MV-4-11 (cell line): ENCODE measurements around the gene NAB1.

Experiments
- DNase-seq: peaks from one replicate; lab custom pipeline; 2025; lab: John Stamatoyannopoulos, UW

The NAB1 gene

DNA sequence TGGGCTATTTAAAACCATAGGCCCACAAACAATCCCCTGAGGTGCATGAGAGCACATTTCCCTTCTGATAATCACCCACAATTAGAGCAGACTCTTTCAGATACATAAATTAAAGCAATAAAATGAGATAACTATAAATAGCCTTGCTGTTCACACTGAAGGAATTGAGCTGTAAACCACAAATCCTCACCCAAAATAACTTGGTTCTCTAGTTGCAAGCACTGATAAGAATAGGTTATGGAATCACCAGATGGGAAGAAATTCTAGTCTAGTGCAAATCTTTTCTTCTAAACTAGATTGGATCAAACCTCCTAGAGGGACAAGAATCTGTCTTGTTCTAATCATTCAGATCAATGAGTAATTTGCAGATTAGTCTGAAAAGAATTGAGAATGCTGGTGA, 64.6 kb downstream of the NAB1 start:
- DNase-seq = no peak

DNA sequence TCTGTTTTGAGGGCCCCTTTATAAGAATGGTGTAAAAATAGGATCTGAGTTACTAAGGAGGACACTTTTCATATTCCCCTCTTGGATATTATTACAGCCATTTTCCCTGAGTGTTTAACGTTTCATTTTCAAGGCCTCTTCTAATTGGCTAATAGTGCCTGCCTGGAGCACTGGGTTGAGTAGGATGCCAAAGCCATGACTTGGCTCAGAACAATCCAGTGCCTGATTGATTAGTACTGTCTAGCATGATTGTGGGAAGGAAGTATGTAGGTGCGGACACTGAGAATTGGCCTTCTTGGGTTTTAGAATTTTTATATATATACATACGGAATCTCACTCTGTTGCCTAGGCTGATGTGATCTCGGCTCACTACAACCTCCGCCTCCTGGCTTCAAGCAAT, 66.1 kb downstream of the NAB1 start:
- DNase-seq = no peak

DNA sequence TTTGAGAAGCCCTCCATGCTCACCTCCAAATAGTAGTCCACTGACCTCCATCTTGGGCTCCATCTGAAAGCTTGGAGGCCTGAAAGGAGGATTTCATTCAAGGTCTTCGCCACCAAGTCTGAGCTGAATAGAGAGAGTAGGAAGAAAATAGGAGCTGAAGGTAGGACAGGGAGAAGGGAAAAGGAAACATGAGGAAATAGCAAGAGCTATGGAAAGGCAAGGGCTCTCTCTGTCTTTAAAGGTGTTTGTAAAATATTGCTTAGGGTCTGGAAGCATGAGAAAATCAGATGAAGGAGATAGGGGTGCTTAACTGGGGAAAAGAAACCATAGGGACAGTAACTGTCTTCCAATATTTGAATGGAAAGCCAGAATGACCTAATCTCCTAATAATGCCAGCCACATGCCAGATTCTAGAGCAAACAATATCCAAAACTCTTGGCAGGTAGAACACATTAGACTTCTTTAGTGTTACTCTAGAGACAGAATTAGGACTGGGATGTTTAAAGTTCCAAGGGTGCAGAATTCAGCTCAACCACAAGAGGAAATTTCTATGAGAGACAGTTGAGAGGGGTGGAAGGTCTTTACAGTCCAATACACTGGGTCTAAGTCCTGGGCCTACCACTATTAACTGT, 67.4 kb downstream of the NAB1 start:
- no peak for DNase-seq

DNA sequence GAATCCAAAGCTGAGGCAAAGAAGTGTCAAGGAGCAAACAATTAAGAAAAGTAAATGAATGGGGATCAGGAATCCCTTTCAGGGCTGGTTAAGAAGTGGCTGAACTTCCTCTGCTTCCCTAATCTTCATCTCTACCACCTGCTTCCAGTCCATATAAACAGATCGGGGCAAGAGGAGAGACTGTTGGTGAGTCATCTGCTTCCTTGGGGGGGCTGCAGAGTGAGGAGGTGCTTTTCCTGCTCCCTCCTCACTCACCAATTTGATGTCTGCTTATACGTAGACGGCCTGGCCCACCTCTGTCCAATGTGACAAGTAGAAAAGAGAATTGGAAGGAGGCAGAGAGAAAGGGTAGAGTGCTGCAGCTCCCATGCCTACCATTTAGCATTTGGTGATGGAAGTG, 68.4 kb downstream of the NAB1 start:
- DNase-seq = no peak

DNA sequence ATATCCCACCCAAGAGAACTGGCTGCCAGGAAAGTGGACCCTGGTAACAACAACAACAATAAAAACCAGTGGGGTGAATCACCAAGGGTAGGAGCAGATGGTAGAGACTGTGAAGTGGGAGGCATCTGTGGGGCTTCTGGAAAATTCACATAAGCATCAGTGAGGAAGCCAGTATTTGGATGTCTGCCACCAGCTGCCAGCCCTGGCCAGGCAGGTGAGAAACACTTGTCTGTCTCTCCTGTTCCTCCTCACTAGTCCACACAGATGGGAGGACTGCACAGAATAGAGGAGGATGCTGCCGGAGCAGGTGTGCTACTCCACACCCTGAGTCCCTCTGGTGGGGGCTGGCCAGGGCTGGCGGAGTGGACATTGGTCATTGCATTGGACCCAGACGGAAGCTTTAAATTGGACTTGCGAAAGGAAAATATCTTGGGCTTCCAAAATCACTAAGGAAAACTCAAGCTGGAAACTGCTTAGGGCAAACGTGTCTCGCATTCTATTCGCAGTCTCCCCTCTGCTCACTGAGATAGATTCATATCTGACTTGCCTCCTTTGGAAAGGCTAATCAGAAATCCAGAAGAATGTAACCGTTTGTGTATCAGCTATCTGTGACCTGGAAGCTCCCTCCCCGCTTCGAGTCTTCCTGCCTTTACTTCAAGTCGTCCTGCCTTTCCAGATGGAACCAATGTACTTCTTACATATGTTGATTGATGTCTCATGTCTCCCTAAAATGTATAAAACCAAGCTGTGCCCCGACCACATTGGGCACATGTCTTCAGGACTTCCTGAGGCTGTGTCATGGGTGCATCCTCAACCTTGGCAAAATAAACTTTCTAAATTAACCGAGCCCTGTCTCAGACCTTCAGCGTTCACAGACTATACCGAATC, 69.1 kb downstream of the NAB1 start:
- DNase-seq = no peak

DNA sequence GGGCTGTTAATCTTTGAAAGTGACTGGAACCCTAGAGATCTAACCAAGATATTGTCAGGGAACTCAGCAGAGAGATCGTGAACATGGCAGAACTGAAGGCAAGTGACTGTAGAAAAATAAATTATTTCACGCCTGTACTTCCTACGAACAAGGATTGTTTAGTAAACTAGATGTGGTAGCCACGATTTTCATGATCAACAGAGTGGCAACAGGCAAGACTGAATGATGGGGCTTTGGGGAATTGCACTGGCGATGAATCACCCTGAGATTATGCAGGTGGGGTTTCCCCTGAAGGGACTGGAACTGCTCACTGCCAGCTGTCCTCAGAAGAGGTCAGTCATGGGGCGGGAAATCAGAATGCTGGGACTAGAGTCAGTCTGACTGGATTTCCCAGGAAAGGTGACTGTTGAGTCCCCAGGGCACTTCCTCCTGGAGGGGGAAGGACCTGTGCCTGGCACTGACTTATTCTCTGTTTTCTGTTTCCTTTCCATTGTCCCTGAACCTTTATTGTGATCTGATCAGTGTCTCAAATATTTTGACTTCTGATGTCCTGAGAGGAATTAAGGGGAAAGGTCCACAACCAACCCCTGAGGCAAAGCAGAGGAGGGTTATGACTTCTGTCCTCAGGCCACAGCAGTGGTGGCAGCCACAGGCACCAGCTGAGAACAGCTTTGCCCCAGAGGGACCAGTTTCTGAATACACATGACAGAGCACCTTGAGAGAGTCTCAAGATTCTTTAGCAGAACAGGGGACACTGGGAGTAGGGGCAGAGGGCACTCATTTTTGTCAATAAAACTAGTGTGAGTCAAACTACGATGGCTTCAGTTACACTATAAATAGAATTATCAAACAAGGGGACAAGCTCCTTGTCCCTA, 70.0 kb downstream of the NAB1 start:
- DNase-seq = no peak

DNA sequence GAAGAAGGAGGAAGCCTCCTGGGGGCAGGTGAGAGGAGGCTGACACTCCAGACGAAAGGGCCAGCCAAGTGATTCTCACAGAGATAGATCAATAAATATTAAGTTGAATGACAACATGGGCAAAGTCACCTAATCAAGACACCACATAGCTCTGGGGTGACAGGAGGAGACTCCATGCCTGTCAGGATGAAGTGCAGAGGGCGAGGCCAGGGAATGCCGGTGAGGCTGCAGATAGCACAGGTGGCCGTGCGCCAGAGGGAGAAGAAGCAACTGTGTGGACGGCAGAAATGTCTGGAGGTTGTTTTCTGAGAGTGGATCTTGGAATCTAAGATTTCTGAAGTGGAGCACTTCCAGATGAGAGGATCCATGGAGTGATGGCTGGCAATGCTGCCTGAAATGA, 71.4 kb downstream of the NAB1 start:
- no peak for DNase-seq

DNA sequence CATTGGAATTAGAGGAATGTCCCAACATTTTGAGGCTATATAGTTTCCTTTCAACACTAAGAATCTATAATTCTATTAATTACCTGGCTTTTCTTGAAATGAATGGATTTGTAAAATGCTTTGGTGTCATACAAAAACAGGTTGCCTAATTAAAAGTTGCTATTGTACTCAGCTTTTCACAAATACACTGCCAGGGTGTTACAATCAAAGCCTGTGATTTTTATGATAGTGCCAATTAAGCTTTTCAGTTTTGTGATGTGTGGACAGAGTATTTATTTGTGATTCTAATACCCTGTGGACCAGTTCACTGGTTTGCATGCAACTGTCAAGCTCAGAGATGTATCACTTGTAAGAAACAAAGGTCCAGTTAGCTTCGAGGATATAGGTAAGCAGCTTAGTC, 71.8 kb downstream of the NAB1 start:
- DNase-seq = no peak

DNA sequence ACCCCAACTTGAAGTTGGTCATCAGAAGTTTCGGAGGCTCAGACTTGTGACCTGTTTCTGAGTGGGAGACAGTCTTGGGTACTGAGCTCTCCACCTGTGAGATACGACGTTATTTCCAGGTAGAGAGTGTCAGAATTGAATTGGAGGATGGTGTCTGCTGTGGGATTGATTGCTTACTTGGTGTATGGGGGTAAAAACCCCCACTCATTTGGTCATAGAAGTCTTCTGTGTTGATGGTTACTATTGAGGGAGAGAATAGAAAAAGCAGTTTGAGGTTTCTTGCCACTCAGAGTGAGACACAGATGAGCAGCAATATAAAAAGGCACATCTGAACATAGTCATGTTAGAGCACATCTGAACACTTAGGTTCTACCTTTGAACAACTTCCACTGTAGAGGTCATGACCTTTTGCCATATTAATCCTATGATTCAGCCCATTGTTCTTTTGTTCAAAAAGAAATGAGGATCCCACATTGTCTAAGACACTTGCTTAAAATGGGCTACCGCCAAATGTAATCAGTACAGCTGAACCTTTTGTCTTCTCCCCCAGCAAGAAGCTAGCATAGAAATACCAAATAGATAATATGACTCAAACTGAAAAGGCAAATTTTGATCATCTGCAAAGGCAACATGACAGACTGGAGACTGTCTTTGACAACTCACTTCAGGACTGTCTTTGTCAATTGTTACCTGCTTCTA, 73.3 kb downstream of the NAB1 start:
- DNase-seq = peak; percentile 1

DNA sequence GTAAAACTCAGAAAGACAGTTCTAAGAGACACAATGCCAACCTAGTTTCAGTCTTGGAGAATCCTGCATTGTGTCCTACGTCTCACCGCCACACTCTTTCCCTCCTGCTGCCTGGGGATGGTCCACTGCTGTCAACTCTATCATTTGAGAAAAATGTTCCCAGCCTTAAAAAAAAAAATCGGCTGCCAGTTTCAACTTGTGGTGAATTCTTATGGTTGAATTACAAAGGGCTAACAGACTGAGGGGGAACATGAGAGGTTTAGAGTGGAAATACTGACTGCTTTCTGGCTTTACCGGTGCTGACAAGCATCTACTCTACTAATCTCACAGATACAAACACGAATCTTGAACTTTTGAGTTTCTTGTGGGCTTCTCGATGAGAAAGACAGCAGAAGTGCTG, 74.0 kb downstream of the NAB1 start:
- DNase-seq = no peak

DNA sequence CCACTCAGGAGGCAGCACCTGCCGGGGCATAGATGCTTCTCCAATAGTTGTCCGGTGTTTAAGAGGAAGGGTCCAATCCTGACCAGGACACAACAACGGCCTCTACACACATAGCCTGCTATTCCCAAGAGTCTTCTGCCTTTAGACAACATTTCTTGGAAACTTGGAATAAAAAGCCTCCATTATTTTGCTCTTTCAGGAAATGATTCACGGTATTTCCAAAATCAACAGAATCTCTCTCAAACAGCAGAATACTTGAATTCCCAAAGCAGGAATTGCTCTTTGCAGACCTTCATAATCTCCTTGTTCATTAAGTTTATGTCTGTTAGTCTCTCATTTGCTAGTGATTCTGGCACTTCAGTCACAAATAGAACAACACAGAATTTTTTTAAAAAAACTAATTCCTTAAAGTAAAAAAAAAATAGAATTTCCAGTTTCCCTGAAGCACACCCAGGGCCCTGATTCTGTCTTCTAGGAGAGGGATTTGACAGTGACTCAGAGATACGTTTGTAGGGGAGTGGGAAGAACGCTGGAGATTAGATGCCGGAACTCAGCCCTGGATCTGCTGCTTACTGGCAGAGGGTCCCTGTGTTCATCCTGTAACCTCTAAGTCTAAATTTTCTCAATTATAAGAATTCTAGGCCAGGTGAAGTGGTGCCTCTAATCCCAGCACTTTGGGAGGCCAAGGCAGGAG, 74.7 kb downstream of the NAB1 start:
- DNase-seq = no peak

DNA sequence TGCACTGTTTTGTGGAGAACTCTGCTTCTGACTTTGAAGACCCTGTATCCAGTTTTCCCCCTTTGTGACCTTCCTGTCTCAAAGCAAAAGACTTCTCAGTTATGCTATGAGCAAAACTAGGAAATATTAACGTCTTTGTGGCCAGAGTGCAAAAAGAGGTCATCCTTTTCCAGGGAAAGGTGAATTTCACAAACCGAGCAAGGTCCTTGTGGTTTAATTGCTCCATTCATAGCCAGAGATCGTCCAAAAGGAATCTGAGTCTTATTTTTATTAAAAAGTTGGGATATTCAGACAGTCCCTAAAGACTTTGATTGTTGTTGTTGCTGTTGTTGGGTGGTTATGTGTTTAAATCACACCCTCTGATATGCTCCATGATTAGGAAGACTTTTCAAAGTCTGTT, 77.4 kb downstream of the NAB1 start:
- DNase-seq = no peak

DNA sequence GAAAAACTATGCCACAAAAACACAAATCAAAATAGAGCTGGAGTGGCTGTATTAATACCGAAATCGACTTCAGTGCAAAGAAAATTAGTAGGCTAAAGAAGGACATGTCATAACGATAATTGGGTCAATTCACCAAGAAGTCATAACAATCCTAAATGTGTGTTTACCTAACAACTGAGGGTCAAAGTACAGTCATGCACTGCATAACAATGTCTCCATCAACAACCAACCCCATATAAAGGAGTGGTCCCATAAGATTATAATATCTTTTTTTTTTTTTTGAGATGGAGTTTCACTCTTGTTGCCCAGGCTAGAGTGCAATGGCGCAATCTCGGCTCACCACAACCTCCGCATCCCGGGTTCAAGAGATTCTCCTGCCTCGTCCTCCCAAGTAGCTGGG, 87.5 kb downstream of the NAB1 start:
- DNase-seq = no peak

DNA sequence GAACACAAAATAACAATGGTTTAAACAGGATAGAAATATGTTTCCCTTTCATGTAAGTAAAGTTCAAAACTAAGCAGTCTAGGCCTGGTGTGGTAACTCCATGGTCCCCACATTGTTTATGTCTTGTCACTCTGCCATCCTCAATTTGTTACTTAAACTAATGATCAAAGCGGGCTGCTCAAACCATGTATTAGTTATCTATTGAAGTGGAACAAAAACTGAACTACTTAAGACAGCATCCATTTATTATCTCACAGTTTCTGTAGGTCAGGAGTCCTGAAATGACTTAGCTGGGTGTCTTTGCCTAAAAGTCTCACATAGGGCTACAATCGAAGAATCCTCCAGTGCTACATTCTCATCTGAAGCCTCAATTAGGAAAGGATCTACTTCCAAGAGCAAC, 91.6 kb downstream of the NAB1 start:
- DNase-seq = no peak
